HL-60 (cell line): ENCODE measurements around the gene DPH7.

Source experiments
- DNase-seq, 2 experiments: peaks; one replicate each; pipeline ENCODE4 v3.0.0-alpha.2; 2010 to 2020; ENCODE audit warnings: low read depth in 1 of 2, low spot score in 1 of 2
- H3K27ac ChIP-seq: fragments of 250-450 bp; sonication (Bioruptor Pico); replicated peaks from 2 replicates; pipeline ENCODE4 v1.5.1; 2020; ENCODE audit warnings: mild to moderate bottlenecking, moderate library complexity
- H3K27me3 ChIP-seq: fragments of 250-450 bp; sonication (Bioruptor Pico); 2 replicates; pipeline ENCODE4 v1.5.1; 2021; ENCODE audit warnings: mild to moderate bottlenecking, moderate library complexity; ENCODE audit not compliant: insufficient read depth, poor library complexity, severe bottlenecking
- H3K4me3 ChIP-seq: replicated peaks from 2 replicates; pipeline ENCODE4 v1.5.1; 2011; ENCODE audit warnings: mild to moderate bottlenecking, control low read depth, low read length; ENCODE audit not compliant: insufficient read depth
- CTCF ChIP-seq: IDR thresholded peaks from one replicate; pipeline ENCODE4 v1.5.1; 2011; ENCODE audit warnings: low read length, control low read depth, inconsistent platforms; ENCODE audit not compliant: insufficient read depth
- GABPA ChIP-seq: IDR thresholded peaks from 2 replicates; pipeline ENCODE4 v1.6.1; 2012; ENCODE audit warnings: low read depth
- POLR2AphosphoS5 ChIP-seq: IDR thresholded peaks from 2 replicates; pipeline ENCODE4 v1.6.1; 2012; ENCODE audit warnings: low read depth
- REST ChIP-seq: IDR thresholded peaks from 2 replicates; pipeline ENCODE4 v1.6.1; 2012; ENCODE audit warnings: low read depth; ENCODE audit not compliant: insufficient replicate concordance
- SPI1 ChIP-seq: IDR thresholded peaks from 2 replicates; pipeline ENCODE4 v1.6.1; 2012; ENCODE audit warnings: low read depth, mild to moderate bottlenecking, borderline replicate concordance

Gene DPH7

GRCh38 chr9:137524981-137525317 is 53.8 kb downstream of the DPH7 start:
- Histone ChIP-seq H3K4me3 (no peak overlapping the region), H3K27me3 (no peaks in the 10 kb centered on the region), H3K27ac (no peak overlapping the region)
- DNase-seq = no peak
- TF ChIP-seq REST = no peak

- no peak for DNase-seq
- Histone ChIP-seq H3K4me3 (no peak overlapping the region), H3K27ac (no peak overlapping the region), H3K27me3 (no peaks in the 10 kb centered on the region)
- TF ChIP-seq SPI1 = no peak
- no peak for TF ChIP-seq REST
- TF ChIP-seq GABPA = no peak
Measured at GRCh38 chr9:137524161-137524980, 54.4 kb downstream of the DPH7 start.

GRCh38 chr9:137522746-137523455 is 55.8 kb downstream of the DPH7 start:
- no peak overlapping the region for H3K27ac ChIP-seq
- H3K4me3 ChIP-seq = no peak overlapping the region
- DNase-seq = no peak
- no peaks in the 10 kb centered on the region for H3K27me3 ChIP-seq
- no peak for TF ChIP-seq GABPA
- TF ChIP-seq REST = no peak
- TF ChIP-seq CTCF = no peak
- no peak for TF ChIP-seq POLR2AphosphoS5
- TF ChIP-seq SPI1 = no peak

- no peak for DNase-seq
- TF ChIP-seq REST (no peak), GABPA (no peak), POLR2AphosphoS5 (no peak), SPI1 (no peak)
- no peak overlapping the region for H3K27ac ChIP-seq
- no peak overlapping the region for H3K4me3 ChIP-seq
- no peaks in the 10 kb centered on the region for H3K27me3 ChIP-seq
Measured at GRCh38 chr9:137521405-137521985, 57.2 kb downstream of the DPH7 start.
